GM21447 (cell line): ENCODE data around the gene HSPA1B.
A peak's percentile ranks its signal among the peaks of the same experiment; 100 is the strongest.
"Not testable (repeated sequence)": the region's sequence is repeated elsewhere in the genome, so short reads cannot be mapped to it uniquely, and the experiment has no call there.

Source experiments
- ATAC-seq: cut with Tn5 transposase; IDR thresholded peaks from one replicate; pipeline ENCODE4 v1.9.1; 2021; ENCODE audit not compliant: unreplicated experiment

The HSPA1B gene

GRCh38 chr6:31827286-31828079, at the start of gene HSPA1B:
HSPA1B (plus strand) TSS chr6:31827738; CDS start chr6:31827951, 213 bp downstream.
- ATAC-seq, result peak; percentile 65

- no peak for ATAC-seq
Observed at GRCh38 chr6:31778193-31778592, 49.3 kb upstream of the HSPA1B start.

- no peak for ATAC-seq
Observed at GRCh38 chr6:31778999-31779885, 48.3 kb upstream of the HSPA1B start.

- no peak for ATAC-seq
Observed at GRCh38 chr6:31779908-31780307, 47.6 kb upstream of the HSPA1B start.

GRCh38 chr6:31780507-31781243, 46.9 kb upstream of the HSPA1B start:
- ATAC-seq, result no peak

- ATAC-seq, result no peak
Observed at GRCh38 chr6:31781244-31782125, 46.1 kb upstream of the HSPA1B start.

- no peak for ATAC-seq
Observed at GRCh38 chr6:31782126-31782855, 45.2 kb upstream of the HSPA1B start.

GRCh38 chr6:31784098-31784925, 43.2 kb upstream of the HSPA1B start:
- ATAC-seq, result no peak

- ATAC-seq, result no peak
Observed at GRCh38 chr6:31785475-31785874, 42.1 kb upstream of the HSPA1B start.

GRCh38 chr6:31791324-31792089, 36.0 kb upstream of the HSPA1B start:
- no peak for ATAC-seq

- ATAC-seq, result no peak
Observed at GRCh38 chr6:31792090-31792374, 35.5 kb upstream of the HSPA1B start.

- no peak for ATAC-seq
Observed at GRCh38 chr6:31792761-31793171, 34.8 kb upstream of the HSPA1B start.

- not testable (repeated sequence) for ATAC-seq
Observed at GRCh38 chr6:31793927-31794245, 33.7 kb upstream of the HSPA1B start.

- ATAC-seq, result no peak
Observed at GRCh38 chr6:31794294-31794865, 33.2 kb upstream of the HSPA1B start.

- peak; percentile 24 for ATAC-seq
Observed at GRCh38 chr6:31794866-31795615, 32.5 kb upstream of the HSPA1B start.

GRCh38 chr6:31795616-31796298, 31.8 kb upstream of the HSPA1B start, which contains the start of gene VARS1:
VARS1 (minus strand) TSS chr6:31795752; CDS start chr6:31795217, 535 bp downstream.
- peak; percentile 75 for ATAC-seq

GRCh38 chr6:31796993-31797385, 30.5 kb upstream of the HSPA1B start:
- ATAC-seq, result no peak
